Measurements from ENCODE around the gene DFFB. TPM values are rescaled to one million over a fixed set of nuclear protein-coding genes. Genes with fewer than 3 reads are reported as not detected.

Gene DFFB
- polyA plus RNA-seq, 3 donors: 5.9 to 14.7 (median 6.6) TPM

- intact Hi-C loops (cut with micrococcal nuclease): loop anchor here in 1 of 2 donors (10.0 kb wide), 1 partner anchor 1830 kb away; no protein-coding TSS in a partner anchor
Observed at GRCh38 chr1:3914911-3915310, 57.6 kb downstream of the DFFB start.

GRCh38 chr1:3915551-3916121, 58.4 kb downstream of the DFFB start:
- no peak overlapping the region for H3K27ac ChIP-seq (ENCODE audit: low read depth in 1 of 2, low read length in 2 of 2)
- Mint-ChIP-seq H3K9me3 (peaks cover 0 to 6% (median 2%) of the 10 kb centered on the region in 7 donors), H3K27me3 (ENCODE audit: low read depth in 3 of 3) (peaks cover 19 to 29% (median 25%) of the 10 kb centered on the region in 3 donors), H3K27ac (no peak overlapping the region), H3K4me3 (no peak overlapping the region), H3K36me3 (no peaks in the 10 kb centered on the region), H3K4me1 (peaks cover 2% of the 10 kb centered on the region)
- intact Hi-C loops (cut with micrococcal nuclease): loop anchor here in 1 of 2 donors (10.0 kb wide), 1 partner anchor 1829 kb away; no protein-coding TSS in a partner anchor
- no peaks in the 10 kb centered on the region for H3K9me3 ChIP-seq (replicated peaks in 1 of 2; ENCODE audit: control insufficient read depth in 1 of 2, insufficient read depth in 1 of 2, low read length in 2 of 2)
- H4K20me1 ChIP-seq (ENCODE audit: insufficient read depth, low read length): no peaks in the 10 kb centered on the region
- no peaks in the 10 kb centered on the region for H3K79me2 ChIP-seq (ENCODE audit: insufficient read depth, low read length)
- H3K9ac ChIP-seq (ENCODE audit: insufficient read depth, low read length, poor library complexity, severe bottlenecking): no peak overlapping the region
- DNase-seq: no peak
- 94% methylated on average over 8 of the region's 15 CpGs for WGBS (ENCODE audit: insufficient coverage)
- H3K4me3 ChIP-seq (replicated peaks in 1 of 3; ENCODE audit: low read depth in 2 of 3, low read length in 3 of 3): no peak overlapping the region
- no peaks in the 10 kb centered on the region for H3K36me3 ChIP-seq (replicated peaks in 1 of 2; ENCODE audit: control insufficient read depth in 1 of 2, insufficient read depth in 2 of 2, low read length in 2 of 2)
- no peak overlapping the region for H3K4me2 ChIP-seq (replicated peaks; ENCODE audit: extremely low read depth, low read length, poor library complexity, severe bottlenecking)
- no peaks in the 10 kb centered on the region for H3K4me1 ChIP-seq (ENCODE audit: control insufficient read depth in 1 of 2, insufficient read depth in 2 of 2, low read length in 2 of 2)
- peaks cover 0 to 10% of the 10 kb centered on the region in 2 donors for H3K27me3 ChIP-seq (ENCODE audit: control insufficient read depth in 2 of 2, insufficient read depth in 2 of 2, low read length in 2 of 2)
- no peak overlapping the region for H2AFZ ChIP-seq (ENCODE audit: insufficient read depth, low read depth, low read length, poor library complexity, severe bottlenecking)
- TF ChIP-seq CTCF (IDR thresholded peaks at IDR 0.05): no peak

More at GRCh38 chr1:3914911-3915310, 57.6 kb downstream of the DFFB start:
- no peaks in the 10 kb centered on the region for H3K79me2 ChIP-seq (ENCODE audit: insufficient read depth, low read length)
- H3K4me3 ChIP-seq (replicated peaks in 1 of 3; ENCODE audit: low read depth in 2 of 3, low read length in 3 of 3): no peak overlapping the region
- 93% methylated on average over 8 of the region's 14 CpGs for WGBS (ENCODE audit: insufficient coverage)
- H3K4me2 ChIP-seq (replicated peaks; ENCODE audit: extremely low read depth, low read length, poor library complexity, severe bottlenecking): no peak overlapping the region
- no peak for TF ChIP-seq CTCF (IDR thresholded peaks at IDR 0.05)
- no peaks in the 10 kb centered on the region for H3K36me3 ChIP-seq (replicated peaks in 1 of 2; ENCODE audit: control insufficient read depth in 1 of 2, insufficient read depth in 2 of 2, low read length in 2 of 2)
- no peak overlapping the region for H3K27ac ChIP-seq (ENCODE audit: low read depth in 1 of 2, low read length in 2 of 2)
- H2AFZ ChIP-seq (ENCODE audit: insufficient read depth, low read depth, low read length, poor library complexity, severe bottlenecking): no peak overlapping the region
- no peaks in the 10 kb centered on the region for H4K20me1 ChIP-seq (ENCODE audit: insufficient read depth, low read length)
- no peak overlapping the region for H3K4me3 Mint-ChIP-seq
- H3K9me3 Mint-ChIP-seq: peaks cover 0 to 6% (median 2%) of the 10 kb centered on the region in 7 donors
- no peaks in the 10 kb centered on the region for H3K9me3 ChIP-seq (replicated peaks in 1 of 2; ENCODE audit: control insufficient read depth in 1 of 2, insufficient read depth in 1 of 2, low read length in 2 of 2)
- no peaks in the 10 kb centered on the region for H3K4me1 ChIP-seq (ENCODE audit: control insufficient read depth in 1 of 2, insufficient read depth in 2 of 2, low read length in 2 of 2)
- no peak overlapping the region for H3K9ac ChIP-seq (ENCODE audit: insufficient read depth, low read length, poor library complexity, severe bottlenecking)
- H3K27me3 Mint-ChIP-seq (ENCODE audit: low read depth in 3 of 3): peaks cover 22 to 33% (median 33%) of the 10 kb centered on the region in 3 donors
- H3K27ac Mint-ChIP-seq: no peak overlapping the region
- no peaks in the 10 kb centered on the region for H3K36me3 Mint-ChIP-seq
- peaks cover 2% of the 10 kb centered on the region for H3K4me1 Mint-ChIP-seq
- no peak for DNase-seq
- H3K27me3 ChIP-seq (ENCODE audit: control insufficient read depth in 2 of 2, insufficient read depth in 2 of 2, low read length in 2 of 2): peaks cover 0 to 11% of the 10 kb centered on the region in 2 donors

Measured in CD14-positive monocyte (primary cell).